ENCODE data around the gene RIMS1.

Gene RIMS1

DNA sequence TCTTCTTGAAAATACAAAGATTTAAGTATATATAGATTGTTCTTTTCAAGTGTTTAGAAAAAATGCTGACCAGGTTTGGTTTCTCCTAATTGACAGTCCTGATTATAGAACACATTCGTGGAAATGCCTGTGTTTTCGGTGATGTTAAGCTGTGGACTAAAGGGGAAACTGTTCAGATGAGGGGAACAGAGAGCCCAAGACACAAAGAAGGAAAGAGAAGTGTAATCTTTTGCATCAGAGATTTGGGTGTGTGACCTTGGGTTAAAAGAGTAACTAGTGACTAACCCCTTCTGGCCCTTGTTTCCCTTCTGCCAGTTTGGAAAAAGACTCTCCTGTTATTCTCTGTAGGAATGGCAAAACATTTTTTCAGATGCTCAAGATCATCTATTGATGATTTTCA is 331.3 kb downstream of the RIMS1 start (continued):
- TF ChIP-seq, protein P1, sequence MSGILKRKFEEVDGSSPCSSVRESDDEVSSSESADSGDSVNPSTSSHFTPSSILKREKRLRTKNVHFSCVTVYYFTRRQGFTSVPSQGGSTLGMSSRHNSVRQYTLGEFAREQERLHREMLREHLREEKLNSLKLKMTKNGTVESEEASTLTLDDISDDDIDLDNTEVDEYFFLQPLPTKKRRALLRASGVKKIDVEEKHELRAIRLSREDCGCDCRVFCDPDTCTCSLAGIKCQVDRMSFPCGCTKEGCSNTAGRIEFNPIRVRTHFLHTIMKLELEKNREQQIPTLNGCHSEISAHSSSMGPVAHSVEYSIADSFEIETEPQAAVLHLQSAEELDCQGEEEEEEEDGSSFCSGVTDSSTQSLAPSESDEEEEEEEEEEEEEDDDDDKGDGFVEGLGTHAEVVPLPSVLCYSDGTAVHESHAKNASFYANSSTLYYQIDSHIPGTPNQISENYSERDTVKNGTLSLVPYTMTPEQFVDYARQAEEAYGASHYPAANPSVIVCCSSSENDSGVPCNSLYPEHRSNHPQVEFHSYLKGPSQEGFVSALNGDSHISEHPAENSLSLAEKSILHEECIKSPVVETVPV (CRISPR knock-in tag; IDR thresholded peaks at IDR 0.05), result no peak
- no peak for TF ChIP-seq SNAI2 (CRISPR knock-in tag; IDR thresholded peaks at IDR 0.05)

DNA sequence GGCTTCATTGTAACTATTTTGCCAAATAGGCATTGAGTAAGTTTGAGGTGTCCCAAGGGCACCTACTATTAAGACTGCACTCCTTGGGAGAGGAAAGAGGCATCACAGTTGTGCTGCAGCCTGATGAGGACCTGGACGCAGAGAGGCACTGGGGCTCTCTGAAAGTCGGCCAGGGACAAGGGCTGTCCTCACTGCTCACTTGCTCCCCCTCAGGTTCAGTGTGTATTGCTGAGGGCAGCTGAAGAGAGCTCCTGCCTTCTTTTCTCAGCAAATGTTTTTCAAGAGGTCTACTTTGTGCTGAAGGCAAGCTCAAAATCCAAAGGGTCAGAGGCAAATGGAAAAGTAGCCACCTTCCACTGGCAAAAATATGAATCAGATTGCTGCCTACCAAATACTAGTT is 331.8 kb downstream of the RIMS1 start:
- peak; percentile 100 for ATAC-seq
- TF ChIP-seq OSR1 (CRISPR knock-in tag; IDR thresholded peaks at IDR 0.05) (no peak), ZNF70 (CRISPR knock-in tag; IDR thresholded peaks at IDR 0.05) (no peak), SNAI2 (CRISPR knock-in tag; IDR thresholded peaks at IDR 0.05) (no peak), TCF4 (CRISPR knock-in tag; IDR thresholded peaks at IDR 0.05; ENCODE audit: borderline replicate concordance) (no peak), ISL1 (CRISPR knock-in tag; IDR thresholded peaks at IDR 0.05) (no peak), ESRRG (CRISPR knock-in tag; IDR thresholded peaks at IDR 0.05) (no peak), ZC3H10 (CRISPR knock-in tag; IDR thresholded peaks at IDR 0.05) (no peak)
- TF ChIP-seq, protein P2, sequence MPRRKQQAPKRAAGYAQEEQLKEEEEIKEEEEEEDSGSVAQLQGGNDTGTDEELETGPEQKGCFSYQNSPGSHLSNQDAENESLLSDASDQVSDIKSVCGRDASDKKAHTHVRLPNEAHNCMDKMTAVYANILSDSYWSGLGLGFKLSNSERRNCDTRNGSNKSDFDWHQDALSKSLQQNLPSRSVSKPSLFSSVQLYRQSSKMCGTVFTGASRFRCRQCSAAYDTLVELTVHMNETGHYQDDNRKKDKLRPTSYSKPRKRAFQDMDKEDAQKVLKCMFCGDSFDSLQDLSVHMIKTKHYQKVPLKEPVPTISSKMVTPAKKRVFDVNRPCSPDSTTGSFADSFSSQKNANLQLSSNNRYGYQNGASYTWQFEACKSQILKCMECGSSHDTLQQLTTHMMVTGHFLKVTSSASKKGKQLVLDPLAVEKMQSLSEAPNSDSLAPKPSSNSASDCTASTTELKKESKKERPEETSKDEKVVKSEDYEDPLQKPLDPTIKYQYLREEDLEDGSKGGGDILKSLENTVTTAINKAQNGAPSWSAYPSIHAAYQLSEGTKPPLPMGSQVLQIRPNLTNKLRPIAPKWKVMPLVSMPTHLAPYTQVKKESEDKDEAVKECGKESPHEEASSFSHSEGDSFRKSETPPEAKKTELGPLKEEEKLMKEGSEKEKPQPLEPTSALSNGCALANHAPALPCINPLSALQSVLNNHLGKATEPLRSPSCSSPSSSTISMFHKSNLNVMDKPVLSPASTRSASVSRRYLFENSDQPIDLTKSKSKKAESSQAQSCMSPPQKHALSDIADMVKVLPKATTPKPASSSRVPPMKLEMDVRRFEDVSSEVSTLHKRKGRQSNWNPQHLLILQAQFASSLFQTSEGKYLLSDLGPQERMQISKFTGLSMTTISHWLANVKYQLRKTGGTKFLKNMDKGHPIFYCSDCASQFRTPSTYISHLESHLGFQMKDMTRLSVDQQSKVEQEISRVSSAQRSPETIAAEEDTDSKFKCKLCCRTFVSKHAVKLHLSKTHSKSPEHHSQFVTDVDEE (CRISPR knock-in tag; IDR thresholded peaks at IDR 0.05), result no peak
- TF ChIP-seq, protein P3, sequence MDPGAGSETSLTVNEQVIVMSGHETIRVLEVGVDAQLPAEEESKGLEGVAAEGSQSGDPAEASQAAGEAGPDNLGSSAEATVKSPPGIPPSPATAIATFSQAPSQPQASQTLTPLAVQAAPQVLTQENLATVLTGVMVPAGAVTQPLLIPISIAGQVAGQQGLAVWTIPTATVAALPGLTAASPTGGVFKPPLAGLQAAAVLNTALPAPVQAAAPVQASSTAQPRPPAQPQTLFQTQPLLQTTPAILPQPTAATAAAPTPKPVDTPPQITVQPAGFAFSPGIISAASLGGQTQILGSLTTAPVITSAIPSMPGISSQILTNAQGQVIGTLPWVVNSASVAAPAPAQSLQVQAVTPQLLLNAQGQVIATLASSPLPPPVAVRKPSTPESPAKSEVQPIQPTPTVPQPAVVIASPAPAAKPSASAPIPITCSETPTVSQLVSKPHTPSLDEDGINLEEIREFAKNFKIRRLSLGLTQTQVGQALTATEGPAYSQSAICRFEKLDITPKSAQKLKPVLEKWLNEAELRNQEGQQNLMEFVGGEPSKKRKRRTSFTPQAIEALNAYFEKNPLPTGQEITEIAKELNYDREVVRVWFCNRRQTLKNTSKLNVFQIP (CRISPR knock-in tag; IDR thresholded peaks at IDR 0.05; ENCODE audit: borderline replicate concordance, low read depth), result no peak
- TF ChIP-seq, protein P4, sequence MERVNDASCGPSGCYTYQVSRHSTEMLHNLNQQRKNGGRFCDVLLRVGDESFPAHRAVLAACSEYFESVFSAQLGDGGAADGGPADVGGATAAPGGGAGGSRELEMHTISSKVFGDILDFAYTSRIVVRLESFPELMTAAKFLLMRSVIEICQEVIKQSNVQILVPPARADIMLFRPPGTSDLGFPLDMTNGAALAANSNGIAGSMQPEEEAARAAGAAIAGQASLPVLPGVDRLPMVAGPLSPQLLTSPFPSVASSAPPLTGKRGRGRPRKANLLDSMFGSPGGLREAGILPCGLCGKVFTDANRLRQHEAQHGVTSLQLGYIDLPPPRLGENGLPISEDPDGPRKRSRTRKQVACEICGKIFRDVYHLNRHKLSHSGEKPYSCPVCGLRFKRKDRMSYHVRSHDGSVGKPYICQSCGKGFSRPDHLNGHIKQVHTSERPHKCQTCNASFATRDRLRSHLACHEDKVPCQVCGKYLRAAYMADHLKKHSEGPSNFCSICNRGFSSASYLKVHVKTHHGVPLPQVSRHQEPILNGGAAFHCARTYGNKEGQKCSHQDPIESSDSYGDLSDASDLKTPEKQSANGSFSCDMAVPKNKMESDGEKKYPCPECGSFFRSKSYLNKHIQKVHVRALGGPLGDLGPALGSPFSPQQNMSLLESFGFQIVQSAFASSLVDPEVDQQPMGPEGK (CRISPR knock-in tag; IDR thresholded peaks at IDR 0.05; ENCODE audit: borderline replicate concordance), result no peak

DNA sequence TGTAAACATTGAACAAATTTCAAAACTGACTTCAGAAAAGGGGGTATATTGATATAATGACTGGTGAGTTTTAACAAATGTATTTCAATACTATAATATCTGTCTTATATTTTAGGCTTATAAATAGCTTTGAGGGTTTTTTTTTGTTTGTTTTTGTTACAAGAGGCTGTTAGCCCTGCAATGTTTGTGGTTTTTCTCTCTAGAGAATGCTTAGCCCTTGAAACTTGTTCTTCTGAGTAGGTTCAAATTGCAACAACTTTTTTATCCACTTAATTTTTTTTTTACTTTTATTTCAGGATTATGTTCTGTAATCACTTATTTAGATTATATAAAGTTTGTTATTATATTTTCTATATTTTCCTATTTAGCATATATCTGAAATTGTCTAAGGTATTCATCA is 333.2 kb downstream of the RIMS1 start:
- no peak for ATAC-seq
- TF ChIP-seq ZFP3 (CRISPR knock-in tag; IDR thresholded peaks at IDR 0.05) (no peak), ZNF565 (CRISPR knock-in tag; conservative IDR thresholded peaks at IDR 0.05; ENCODE audit: low read depth) (no peak), ARNTL (CRISPR knock-in tag; IDR thresholded peaks at IDR 0.05; ENCODE audit: borderline replicate concordance, low read depth) (no peak), CSDC2 (CRISPR knock-in tag; IDR thresholded peaks at IDR 0.05) (no peak), SNAI2 (CRISPR knock-in tag; IDR thresholded peaks at IDR 0.05) (no peak), GLIS3 (CRISPR knock-in tag; IDR thresholded peaks at IDR 0.05) (no peak), TOX (CRISPR knock-in tag; IDR thresholded peaks at IDR 0.05; ENCODE audit: borderline replicate concordance) (no peak), OSR1 (CRISPR knock-in tag; IDR thresholded peaks at IDR 0.05) (no peak), ESRRG (CRISPR knock-in tag; IDR thresholded peaks at IDR 0.05) (no peak), TCF4 (CRISPR knock-in tag; IDR thresholded peaks at IDR 0.05; ENCODE audit: borderline replicate concordance) (no peak), ISL1 (CRISPR knock-in tag; IDR thresholded peaks at IDR 0.05) (no peak), ZNF70 (CRISPR knock-in tag; IDR thresholded peaks at IDR 0.05) (no peak), ZNF8 (CRISPR knock-in tag; IDR thresholded peaks at IDR 0.05) (no peak)
- TF ChIP-seq, protein P3 (CRISPR knock-in tag; IDR thresholded peaks at IDR 0.05; ENCODE audit: borderline replicate concordance, low read depth), result no peak
- TF ChIP-seq, protein P5, sequence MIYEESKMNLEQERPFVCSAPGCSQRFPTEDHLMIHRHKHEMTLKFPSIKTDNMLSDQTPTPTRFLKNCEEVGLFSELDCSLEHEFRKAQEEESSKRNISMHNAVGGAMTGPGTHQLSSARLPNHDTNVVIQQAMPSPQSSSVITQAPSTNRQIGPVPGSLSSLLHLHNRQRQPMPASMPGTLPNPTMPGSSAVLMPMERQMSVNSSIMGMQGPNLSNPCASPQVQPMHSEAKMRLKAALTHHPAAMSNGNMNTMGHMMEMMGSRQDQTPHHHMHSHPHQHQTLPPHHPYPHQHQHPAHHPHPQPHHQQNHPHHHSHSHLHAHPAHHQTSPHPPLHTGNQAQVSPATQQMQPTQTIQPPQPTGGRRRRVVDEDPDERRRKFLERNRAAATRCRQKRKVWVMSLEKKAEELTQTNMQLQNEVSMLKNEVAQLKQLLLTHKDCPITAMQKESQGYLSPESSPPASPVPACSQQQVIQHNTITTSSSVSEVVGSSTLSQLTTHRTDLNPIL (CRISPR knock-in tag; IDR thresholded peaks at IDR 0.05; ENCODE audit: low read depth), result no peak
- TF ChIP-seq, protein P2 (CRISPR knock-in tag; IDR thresholded peaks at IDR 0.05), result no peak
- TF ChIP-seq, protein P4 (CRISPR knock-in tag; IDR thresholded peaks at IDR 0.05; ENCODE audit: borderline replicate concordance), result no peak
- TF ChIP-seq, protein P1 (CRISPR knock-in tag; IDR thresholded peaks at IDR 0.05), result no peak
